ENCODE data around the gene TNIP2.
"Not testable (repeated sequence)": the region's sequence is repeated elsewhere in the genome, so short reads cannot be mapped to it uniquely, and the experiment has no call there.

The TNIP2 gene

DNA sequence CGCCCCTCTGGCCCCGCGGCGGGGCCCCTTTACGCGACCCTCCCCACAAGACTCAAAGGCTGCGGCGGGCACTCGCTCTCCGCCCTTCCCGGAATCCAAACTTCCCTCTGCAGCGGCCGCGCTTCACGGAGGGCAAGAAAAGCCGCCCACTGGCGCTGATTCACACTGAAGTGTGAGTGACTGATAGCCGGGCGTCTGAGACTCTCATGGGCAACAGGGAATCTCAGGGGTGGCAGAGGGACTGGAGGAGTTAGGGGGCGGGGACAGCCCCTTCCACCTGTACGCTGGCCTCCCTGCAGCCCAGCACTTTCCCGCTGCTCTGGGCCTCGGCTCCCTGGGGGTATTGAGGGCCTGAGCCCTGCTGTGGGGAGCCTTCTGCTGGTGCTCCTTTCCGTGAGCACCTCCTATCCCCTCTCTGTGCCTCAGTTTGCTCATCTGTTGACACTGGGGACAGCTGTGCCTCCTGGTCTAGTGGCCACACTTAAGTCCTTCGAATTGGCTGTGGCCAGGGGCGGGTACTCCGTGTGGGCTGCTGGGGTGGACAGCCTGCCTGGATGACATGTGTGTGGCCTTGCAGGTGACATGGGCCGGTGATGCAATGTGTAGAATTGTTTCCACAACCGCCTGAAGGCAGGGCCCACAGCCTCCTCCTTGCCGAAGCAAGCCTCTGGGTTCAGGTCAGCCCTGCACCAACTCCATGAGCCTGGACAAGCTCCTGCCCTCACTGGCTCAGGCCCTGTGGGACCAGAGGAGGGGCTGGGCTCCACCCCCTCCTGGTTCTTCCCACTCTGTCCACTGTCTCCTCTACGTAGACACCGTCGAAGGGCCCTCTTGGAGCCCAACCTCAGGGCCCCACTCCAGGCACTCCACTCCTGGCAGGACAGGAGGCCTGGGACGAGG lies 37.7 kb upstream of the TNIP2 start:
- no peak for DNase-seq

DNA sequence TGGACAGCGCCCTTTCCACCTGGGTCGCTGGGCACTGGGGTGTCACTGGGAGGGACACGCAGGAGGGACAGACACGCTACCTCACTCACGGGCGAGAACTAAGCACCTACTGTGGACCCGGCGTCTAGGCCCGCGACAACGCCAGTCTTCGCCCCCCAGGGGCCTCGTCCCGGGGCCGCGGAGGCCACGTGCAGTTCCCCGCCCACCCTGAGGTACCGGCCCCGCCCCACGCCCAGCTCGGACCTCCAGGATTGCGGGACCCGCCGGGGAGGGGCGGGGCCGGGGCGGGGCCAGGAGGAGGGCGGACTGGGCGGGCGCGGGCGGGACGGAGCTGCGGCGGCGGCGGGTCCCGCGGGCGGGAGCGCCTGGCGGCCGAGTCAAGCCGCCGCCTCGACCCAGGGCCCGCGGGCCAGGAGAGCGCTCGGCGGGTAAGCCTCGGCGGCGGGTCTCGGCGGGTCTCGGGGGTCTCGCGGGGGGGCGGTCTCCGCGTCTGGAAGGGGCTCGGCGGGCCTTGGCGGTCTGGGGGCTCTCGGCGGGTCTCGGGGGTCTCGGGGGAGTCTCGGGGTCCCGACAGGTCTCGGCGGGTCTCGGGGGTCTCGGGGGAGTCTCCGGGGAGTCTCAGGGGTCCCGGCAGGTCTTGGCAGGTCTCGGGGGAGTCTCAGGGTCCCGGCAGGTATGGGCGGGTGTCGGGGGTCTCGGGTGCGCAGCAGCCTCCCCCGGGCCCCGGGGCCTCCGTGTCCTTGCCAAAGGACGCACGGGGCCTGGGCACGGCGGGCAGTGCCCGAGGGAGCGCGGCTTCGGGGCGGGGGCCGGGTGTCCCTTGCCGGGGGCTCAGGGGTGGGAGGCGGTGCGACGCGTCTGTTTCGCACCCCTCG lies 36.8 kb upstream of the TNIP2 start, which contains the start of gene SH3BP2:
Gene SH3BP2 (plus strand): TSS at position 375 of the 875 bp plus-strand sequence. CDS start 27,533 bp downstream, outside the sequence.
- no peak for DNase-seq

DNA sequence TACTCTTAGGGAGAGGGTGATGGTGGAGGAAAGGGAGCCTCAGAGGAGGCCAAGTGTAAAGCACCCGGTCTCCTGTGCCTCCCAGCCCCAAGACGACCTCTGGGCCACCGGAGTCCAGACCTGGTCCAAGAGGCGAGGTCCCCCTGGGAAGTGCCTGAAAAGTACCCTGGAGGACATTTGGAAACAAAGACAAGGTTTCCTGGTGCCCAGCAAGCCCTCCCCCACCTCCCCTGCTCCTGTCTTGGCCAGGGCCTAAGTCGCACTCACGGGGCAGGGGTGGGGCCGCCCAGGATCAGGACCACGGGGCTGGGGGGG lies 36.2 kb upstream of the TNIP2 start:
- DNase-seq, result no peak

DNA sequence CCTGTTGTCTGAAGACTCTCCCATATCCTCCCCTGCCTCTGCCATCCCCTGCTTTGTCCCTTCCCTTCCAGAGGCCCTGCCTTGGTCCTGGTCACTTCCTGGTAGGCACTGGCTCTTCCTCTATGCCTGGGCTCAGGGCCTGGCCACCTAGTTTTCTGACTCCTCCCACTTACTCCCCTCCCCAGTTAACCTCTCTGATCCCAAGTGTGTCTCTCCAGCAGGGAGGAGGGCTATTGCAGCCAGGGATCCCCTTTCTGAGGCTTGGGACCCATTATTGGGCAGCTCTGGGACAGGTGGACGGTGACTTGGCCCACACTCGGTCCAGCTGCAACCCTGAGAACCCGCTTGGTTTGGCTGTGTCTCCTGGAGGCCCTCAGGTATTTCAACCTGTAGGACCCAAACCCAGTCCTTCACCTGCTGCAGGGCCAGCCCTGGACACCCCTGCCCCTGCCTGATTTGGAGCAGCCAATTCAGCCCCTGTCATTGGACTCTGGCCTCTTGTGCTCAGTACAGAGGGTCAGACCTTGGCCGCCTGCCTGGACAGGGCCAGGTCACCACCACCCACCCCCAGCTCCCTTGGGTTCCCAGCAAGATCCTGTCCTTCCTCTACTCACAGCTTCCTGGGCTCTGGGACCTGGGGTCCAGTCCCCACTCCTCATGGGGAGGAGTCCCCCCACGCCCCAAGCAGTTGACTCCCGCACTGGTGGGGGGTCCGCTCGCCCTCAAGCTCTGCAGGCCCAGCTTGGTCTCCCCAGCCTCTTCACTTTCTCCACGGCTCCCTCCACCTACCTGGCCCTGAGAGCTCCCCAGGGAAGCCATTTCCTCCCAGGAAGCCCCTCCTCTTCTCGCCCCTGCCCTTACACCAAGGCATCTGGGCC lies 35.6 kb upstream of the TNIP2 start:
- no peak for DNase-seq

DNA sequence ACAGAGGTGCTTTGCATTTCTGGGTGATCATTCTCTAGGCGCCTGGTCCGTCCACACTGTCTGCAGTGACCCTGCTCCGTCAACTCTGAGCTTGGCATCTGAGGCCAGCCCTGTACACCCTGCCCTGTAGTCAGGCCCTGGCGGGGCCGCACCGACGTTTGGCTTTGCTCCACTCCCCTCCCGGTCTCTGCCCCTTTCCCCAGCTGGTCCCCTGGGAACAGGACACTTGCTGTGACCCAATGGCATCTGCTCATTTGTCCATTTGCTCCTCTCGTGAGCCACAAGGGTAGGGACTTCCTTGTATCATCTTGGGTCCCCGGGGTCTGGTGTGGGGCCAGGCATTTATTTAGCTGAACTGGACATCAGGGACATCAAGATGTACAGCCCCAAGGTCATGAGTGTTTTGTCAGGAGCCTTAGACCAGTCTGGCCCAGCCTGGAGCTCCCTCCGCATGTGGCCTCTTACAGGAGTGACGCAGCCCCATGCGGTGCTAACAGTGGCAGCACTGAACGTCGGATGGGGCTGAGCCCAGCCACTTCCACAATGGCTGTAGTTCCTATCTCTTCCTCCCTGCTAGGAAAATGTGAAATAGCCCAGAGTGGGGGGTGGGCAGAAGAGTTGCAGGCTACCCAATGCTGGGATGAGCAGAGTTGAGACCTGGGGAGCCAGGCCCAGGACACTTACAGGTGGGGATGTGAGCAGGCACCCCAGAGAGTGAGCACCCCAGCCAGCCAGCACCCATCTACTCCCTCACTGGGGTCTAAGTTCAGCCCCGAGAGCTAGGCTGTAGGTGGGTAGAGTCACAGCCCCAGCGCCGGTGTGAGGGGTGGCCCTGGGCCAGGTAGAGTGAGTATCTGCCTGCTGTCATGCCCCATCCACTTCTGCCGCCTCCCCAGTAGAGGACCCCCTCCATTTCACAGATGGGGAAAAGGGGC lies 34.7 kb upstream of the TNIP2 start:
- no peak for DNase-seq

DNA sequence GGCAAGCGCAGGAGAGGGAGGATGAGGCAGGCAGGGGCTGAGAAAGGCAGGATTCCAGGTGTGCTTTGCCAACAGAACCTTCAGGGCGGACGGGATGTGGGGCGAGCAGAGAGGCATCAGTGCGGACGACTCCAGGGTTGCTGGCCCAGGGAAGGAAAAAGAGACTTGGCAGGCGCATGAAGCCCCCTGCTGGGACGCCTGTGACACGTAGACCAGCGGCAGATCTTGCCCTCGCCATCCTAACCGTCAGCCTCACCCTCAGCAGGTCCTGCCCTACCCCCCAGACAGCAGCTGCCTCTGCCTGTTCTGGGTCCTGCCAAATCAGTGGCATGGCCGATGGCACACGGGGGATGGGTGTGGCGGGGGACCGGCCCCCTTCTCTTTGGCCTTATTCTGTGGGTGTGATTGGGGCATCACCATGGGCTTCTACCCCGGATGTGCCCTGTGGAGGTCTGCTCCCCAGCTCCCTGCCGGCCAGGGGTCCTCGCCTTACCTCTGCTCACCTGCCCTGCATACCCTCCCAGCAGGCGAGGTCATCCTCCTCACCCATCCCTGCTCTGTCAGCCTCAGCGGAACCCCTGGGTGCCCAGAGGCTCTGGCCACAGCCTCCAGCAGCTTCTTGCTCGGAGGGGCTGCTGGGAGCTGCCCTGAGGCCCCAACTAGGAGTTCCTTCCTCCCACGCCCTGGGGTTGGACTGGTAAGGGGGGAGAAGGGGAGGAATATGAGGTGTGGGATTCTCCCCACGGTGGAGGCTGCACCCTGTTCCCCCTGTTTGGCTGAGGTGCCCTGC lies 33.9 kb upstream of the TNIP2 start:
- DNase-seq, result no peak

DNA sequence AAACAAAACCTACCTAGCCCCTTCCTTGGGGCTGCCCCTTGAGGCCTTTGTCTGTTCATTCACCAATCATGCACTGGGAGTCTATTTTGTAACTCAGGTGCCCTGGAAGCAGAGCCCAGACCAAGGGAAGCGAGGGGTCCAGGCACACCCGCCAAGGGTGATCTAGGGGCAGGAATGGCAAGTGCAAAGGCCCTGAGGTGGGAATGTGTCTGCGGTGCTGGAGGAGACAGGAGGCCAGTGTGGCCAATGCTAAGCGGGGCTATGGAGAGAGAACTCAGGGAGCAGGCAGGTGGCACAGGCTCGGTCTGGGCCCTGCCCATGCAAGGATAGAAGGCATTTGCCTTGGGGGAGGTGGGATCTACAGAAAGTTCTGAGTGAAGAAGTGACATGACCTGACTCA lies 33.2 kb upstream of the TNIP2 start:
- no peak for DNase-seq

DNA sequence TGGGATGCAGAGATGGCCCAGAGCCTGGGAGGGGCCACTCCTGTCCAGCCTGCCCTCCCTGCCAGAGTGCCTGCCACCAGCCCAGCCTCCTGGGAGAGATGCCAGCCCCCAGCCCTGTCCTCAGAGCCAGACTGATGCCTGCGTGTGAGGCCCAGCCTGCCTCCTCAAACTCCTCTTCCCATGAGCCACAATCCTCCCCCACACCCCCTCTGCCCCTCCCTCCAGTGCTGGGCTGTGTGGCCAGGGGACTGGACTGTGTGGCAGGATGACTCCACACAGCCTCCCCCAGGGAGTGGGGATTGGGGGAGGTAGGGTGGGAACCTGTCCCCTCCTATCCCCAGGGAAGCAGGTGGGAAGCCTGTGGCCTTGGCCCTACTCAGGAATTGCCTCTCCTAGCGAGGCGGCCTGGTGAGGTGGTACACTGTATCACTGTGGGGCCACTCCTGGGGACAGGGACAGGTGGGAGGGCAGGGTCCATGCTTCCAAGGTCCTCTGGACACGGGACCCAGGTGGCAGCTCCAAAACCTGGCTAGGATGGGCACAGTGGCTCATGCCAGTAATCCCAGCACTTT lies 32.5 kb upstream of the TNIP2 start:
- no peak for DNase-seq

DNA sequence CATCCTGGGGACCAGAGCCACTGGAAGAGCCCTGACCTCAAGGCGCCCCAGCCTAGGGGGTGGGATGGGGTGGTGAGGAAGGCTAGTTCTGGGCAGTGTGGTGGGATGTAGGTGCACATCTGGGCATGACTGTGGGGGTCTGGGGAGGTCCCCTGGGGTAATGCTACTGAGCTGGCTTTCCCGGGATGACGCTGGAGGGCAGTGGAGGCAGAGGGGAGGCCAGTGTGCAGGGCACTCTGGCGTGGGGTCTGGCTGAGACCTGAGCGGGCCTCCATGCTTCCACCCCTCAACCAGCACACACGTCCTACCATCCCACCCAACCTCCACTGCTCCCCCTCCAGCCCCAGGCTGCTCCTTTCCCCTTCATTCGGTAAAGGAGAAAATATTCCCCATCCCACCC lies 32.0 kb upstream of the TNIP2 start:
- DNase-seq, result no peak

DNA sequence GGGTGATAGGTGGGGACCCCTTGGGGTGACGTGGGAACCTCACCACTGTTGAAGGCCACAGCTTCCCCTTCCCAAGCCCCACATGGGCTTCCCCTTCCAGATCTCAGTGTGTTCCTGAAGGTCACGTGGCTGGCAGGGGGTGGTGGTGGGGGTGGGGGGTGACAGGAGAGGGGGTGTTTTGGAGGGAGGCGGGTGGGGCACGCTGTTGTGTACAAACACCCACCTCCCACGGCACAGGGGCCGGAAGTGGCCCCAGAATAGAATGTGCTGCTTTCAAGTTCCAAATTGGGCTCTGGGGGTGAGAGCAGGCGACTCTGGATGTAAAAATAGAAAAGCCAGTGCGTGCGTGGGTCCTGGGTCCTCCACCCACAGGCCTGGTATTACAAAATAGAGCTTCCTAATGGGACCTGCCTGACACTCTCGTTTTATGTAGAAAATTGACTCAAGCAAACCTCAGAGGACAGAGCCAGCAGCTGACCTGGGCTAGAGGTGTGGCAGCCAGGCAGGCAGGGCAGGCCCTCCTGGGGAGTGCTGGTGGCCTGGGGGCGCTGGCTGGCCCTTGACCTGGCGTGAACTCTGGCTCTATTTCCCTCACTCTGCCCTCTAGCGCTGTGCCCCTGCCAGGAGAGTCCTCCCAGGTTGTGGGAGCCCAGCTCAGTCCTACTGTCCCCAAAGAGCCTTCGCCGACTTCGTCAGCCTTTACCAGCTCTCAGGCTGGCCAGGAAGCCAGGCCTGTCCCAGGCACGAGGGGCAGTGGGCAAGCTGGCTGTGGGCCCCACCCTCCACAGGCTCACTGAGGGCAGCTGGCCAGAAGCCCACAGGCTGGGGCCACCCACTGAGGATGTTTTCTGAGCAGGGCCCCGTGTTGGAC lies 31.3 kb upstream of the TNIP2 start:
- DNase-seq, result no peak

DNA sequence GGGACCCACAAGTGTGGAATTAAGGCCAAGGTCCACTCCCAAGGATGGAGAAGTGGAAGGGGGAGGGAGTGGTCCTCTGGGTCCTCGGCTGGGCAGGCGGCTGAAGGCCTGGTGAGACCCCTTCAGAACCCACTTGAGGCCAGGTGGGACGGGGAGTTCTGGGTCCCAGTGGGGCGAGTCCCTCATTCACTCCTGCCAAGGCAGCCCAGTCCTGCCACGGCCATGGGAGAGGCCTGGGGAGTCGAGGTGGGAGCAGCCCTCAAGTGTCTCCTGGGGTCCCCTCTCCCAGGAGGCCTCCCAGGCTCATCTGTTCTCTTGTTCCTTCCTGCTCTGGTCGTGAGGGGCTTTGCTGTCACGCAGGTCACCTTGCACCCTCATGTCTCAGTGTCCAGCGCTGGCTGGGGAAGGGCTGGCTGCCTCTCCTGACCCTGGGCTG lies 30.7 kb upstream of the TNIP2 start:
- DNase-seq, result no peak

DNA sequence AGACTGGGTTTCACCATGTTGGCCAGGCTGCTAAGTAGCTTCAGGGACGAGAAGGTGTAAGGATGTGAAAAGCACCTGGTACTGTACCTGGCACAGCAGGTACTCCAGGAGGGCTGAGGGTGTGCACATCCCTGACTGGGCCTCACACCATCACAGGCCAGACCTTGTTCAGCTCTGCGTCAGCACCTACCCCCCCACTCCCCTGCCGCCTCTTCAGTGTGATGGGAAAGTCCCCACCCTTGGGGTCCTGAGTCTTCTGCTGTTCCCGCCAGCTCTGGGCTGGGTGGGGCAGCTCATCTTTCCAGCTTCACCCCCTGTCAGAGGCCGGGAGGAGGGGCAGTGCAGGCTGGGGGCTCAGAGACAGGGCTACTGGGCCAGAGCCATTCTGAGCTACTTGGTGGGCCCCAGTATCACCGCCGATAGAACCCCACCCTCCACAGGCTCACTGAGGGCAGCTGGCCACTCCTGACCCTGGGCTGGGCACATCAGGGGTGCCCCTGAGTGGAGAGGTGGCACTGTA lies 30.1 kb upstream of the TNIP2 start:
- no peak for DNase-seq

DNA sequence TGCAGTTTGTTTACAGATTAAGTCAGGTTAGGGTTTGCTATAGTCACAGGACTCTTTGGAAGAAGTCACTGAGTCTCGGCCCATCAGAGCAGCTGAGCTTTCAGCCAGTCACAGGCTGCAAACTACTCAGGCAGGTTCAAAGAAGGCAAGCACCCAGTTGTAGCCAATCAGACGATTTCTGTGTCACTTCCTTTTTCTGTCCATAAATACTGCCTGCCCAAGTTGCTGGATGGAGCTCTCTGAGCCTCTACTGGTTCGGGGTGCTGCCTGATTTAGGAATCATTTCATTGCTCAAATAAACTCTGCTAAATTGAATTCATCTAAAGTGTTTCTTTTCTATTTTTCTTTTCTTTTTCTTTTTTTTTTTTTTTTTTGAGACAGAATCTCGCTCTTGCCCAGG lies 29.5 kb upstream of the TNIP2 start:
- no peak for DNase-seq

DNA sequence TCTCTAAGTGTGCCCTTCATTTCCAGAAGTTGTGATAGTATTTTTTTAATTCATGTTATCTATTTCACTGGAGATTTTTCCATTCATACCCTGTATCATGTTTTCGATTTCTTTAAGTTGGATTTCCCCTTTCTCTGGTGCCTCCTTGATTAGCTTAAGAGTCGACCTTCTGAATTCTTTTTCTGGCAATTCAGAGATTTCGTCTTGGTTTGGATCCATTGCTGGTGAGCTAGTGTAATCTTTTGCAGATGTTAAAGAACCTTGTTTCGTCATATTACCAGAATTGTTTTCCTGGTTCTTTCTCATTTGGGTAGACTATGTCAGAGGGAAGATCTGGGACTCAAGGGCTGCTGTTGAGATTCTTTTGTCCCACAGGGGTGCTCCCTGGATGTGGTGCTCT lies 27.7 kb upstream of the TNIP2 start:
- no peak for DNase-seq

DNA sequence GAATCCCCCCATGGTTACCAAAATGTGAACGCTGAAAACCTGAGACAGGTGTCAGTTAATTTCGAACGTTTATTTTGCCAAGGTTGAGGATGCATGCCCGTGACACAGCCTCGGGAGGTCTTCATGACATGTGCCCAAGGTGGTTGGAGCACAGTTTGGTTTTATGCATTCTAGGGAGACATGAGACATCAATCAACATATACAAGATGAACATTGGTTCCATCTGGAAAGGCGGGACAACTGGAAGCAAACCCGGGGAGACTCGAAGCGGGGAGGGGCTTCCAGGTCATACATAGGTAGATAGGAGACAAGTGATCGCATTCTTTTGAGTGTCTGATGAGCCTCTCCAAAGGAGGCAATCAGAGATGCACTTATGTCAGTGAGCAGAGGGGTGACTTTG lies 25.8 kb upstream of the TNIP2 start:
- no peak for DNase-seq

DNA sequence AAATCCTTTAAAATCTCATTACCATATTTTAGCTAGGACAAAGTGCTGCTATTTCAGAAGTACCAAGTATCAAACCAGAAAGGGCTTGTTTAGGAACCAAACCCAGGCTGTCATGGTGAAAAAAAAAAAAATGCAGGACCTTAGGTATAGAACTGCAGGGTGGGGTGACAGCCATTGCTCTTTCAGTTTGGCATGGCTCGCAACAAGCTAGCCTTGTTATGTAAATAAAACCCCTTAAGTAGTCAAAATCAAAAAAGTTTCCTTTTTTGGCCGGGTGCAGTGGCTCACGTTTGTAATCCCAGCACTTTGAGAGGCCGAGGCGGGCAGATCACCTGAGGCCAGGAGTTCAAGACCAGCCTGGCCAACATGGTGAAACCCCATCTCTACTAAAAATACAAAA lies 24.5 kb upstream of the TNIP2 start:
- not testable (repeated sequence) for DNase-seq

DNA sequence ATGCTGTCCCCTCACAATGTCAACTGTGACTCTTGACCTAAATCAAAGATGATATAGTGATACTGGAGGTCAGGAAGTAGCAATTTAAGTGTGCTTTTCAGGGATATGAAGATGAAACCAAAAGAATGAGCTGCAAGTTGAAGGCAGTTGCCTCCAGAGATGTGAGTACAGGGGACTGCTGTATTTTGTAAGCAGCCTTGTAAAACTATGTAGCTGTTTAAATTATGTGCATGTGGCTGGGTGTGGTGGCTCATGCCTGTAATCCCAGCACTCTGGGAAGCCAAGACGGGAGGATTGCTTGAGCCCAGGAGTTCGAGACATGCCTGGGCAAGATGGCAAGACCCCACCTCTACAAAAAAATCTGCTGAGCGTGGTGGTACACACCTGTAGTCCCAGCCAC lies 15.1 kb upstream of the TNIP2 start:
- no peak for DNase-seq

DNA sequence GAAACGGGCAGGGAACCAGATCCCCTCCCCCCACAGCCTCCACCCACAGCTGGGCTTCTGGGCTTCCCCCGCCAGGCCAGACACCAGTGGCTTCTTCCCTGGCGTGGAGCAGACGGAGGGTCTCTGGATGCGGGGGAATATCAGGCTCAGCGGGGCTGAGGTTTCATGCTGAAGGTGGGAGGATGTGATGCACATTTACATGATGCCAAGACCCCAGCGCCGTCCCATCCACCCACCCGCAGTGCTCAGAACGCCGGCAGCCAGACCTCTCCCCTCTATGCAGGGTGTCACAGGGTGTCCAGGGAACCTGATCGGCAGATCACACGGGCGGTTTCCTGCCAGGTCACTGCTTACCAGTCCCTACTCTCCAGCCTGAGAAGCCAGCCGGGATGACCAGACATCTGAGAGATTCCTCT lies 12.8 kb upstream of the TNIP2 start:
- no peak for DNase-seq

DNA sequence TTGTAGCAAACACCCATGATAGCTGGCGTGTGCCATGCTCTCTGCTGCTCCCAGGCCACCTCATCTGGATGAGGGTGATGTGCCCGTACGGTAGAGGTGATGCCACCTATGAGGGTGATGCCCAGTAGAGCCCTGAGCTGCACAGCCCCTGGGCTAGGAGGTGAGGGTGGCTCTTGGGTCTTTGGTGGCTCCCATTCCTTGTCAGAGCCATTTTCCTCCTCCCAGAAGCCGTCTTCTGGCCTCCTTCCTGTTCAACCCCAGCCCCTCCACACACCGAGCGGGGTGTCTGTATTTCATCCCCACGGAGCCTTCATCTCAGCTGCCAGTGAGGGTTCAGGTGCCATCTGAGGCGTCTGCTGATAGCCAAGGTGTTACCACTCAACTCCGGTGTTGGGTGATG lies 12.0 kb upstream of the TNIP2 start:
- DNase-seq, result no peak

Measured in NCI-H2107 (cell line).